HepG2 (cell line): ENCODE results near the gene CALM1. TPM values are rescaled to one million over a fixed set of nuclear protein-coding genes. Genes with fewer than 3 reads are reported as not detected.
A peak's percentile ranks its signal among the peaks of the same experiment; 100 is the strongest.

Source experiments
- ESRRA ChIP-seq: sonication (generic); formaldehyde crosslinking; IDR thresholded peaks from 2 replicates; pipeline ENCODE4 v1.5.1; 2020; ENCODE audit warnings: mild to moderate bottlenecking, low read depth, missing genetic modification reagents
- FOXC1 ChIP-seq: sonication (generic); formaldehyde crosslinking; IDR thresholded peaks from 2 replicates; pipeline ENCODE4 v1.8.0; 2022; ENCODE audit warnings: mild to moderate bottlenecking, missing genetic modification reagents, borderline replicate concordance
- KDM3A ChIP-seq: IDR thresholded peaks from 2 replicates; pipeline ENCODE4 v1.6.1; 2018; ENCODE audit warnings: low read depth, missing compliant biosample characterization
- KLF9 ChIP-seq: IDR thresholded peaks from 2 replicates; pipeline ENCODE4 v1.6.1; 2016; ENCODE audit warnings: low read depth
- MEIS2 ChIP-seq: sonication (generic); formaldehyde crosslinking; IDR thresholded peaks from 2 replicates; pipeline ENCODE4 v1.9.0; 2021; ENCODE audit warnings: mild to moderate bottlenecking, missing genetic modification reagents
- TCF12 ChIP-seq, 2 experiments: fragments of 450-650 bp in 1 of 2; sonication (generic) in 1 of 2; formaldehyde crosslinking in 1 of 2; IDR thresholded peaks; 2 replicates each; pipeline versions ENCODE4 v1.6.1 to v1.8.0; 2017 to 2022; ENCODE audit warnings: antibody characterized with exemption in 1 of 2, mild to moderate bottlenecking in 1 of 2, missing genetic modification reagents in 1 of 2, moderate library complexity in 1 of 2
- TSC22D2 ChIP-seq: sonication (generic); formaldehyde crosslinking; IDR thresholded peaks from 2 replicates; pipeline ENCODE4 v1.5.1; 2020; ENCODE audit warnings: missing genetic modification reagents, mild to moderate bottlenecking, borderline replicate concordance
- ZNF33A ChIP-seq: sonication (generic); formaldehyde crosslinking; IDR thresholded peaks from 2 replicates; pipeline ENCODE4 v1.5.1; 2020; ENCODE audit warnings: missing genetic modification reagents, mild to moderate bottlenecking, moderate library complexity, borderline replicate concordance
- ZNF382 ChIP-seq: sonication (generic); formaldehyde crosslinking; IDR thresholded peaks from 2 replicates; pipeline ENCODE4 v1.5.0; 2020; ENCODE audit warnings: missing genetic modification reagents, mild to moderate bottlenecking, borderline replicate concordance
- ZNF790 ChIP-seq: sonication (generic); formaldehyde crosslinking; IDR thresholded peaks from 2 replicates; pipeline ENCODE4 v1.8.0; 2022; ENCODE audit warnings: missing genetic modification reagents, mild to moderate bottlenecking, borderline replicate concordance
- ZSCAN12 ChIP-seq: sonication (generic); formaldehyde crosslinking; IDR thresholded peaks from 2 replicates; pipeline ENCODE4 v1.9.0; 2021; ENCODE audit warnings: mild to moderate bottlenecking, missing genetic modification reagents
- ZSCAN22 ChIP-seq: sonication (generic); formaldehyde crosslinking; IDR thresholded peaks from 2 replicates; pipeline ENCODE4 v1.4.0; 2020; ENCODE audit warnings: mild to moderate bottlenecking, missing genetic modification reagents
- polyA plus RNA-seq, 8 experiments: library from polyadenylated mRNA; depleted of rRNA in 3 of 8; stranded (reverse) in 7 of 8; unstranded in 1 of 8; fragments of >200 nt; fragmentation: Illumina TruSeq in 4 of 8; extraction: Trizol in 4 of 8; gene quantifications; 2 replicates each; pipeline versions ENCODE4 v1.2.1 to v1.2.3, GENCODE V29; 2011 to 2016; ENCODE audit warnings: low read depth in 4 of 8, missing spikeins in 1 of 8, mixed read lengths in 1 of 8; ENCODE audit not compliant: insufficient read depth in 1 of 8
- total RNA-seq, 5 experiments: library from RNA; depleted of rRNA; stranded (reverse); fragments of >200 nt; fragmentation: Illumina TruSeq; extraction: Trizol; gene quantifications; 2 replicates each; pipeline ENCODE4 v1.2.3, GENCODE V29; 2016; ENCODE audit warnings: low read depth in 1 of 5
- TF ChIP-seq, protein P1 (sequence below): sonication (generic); formaldehyde crosslinking; IDR thresholded peaks from 2 replicates; pipeline ENCODE4 v1.4.0; 2020; ENCODE audit warnings: missing genetic modification reagents
- TF ChIP-seq, protein P2 (sequence below): sonication (generic); formaldehyde crosslinking; IDR thresholded peaks from 2 replicates; pipeline ENCODE4 v1.4.0; 2020; ENCODE audit warnings: low read depth, mild to moderate bottlenecking, missing genetic modification reagents
- TF ChIP-seq, protein P3 (sequence below): IDR thresholded peaks from 2 replicates; pipeline ENCODE4 v1.6.1; 2016; ENCODE audit warnings: mild to moderate bottlenecking
- TF ChIP-seq, protein P4 (sequence below): sonication (generic); formaldehyde crosslinking; IDR thresholded peaks from 2 replicates; pipeline ENCODE4 v1.5.0; 2020; ENCODE audit warnings: mild to moderate bottlenecking, missing genetic modification reagents
- TF ChIP-seq, protein P5 (sequence below), 2 experiments: IDR thresholded peaks; 2 replicates each; pipeline ENCODE4 v1.6.1; 2011 to 2012; ENCODE audit warnings: low read length in 2 of 2, borderline replicate concordance in 1 of 2, low read depth in 1 of 2, mild to moderate bottlenecking in 1 of 2, moderate library complexity in 1 of 2

The CALM1 gene
- total and polyA plus RNA-seq, 2 of the 13 experiments (the other 11 are each of a cell fraction or from before 2014, with no cell fraction given) = 110 to 238 TPM

DNA sequence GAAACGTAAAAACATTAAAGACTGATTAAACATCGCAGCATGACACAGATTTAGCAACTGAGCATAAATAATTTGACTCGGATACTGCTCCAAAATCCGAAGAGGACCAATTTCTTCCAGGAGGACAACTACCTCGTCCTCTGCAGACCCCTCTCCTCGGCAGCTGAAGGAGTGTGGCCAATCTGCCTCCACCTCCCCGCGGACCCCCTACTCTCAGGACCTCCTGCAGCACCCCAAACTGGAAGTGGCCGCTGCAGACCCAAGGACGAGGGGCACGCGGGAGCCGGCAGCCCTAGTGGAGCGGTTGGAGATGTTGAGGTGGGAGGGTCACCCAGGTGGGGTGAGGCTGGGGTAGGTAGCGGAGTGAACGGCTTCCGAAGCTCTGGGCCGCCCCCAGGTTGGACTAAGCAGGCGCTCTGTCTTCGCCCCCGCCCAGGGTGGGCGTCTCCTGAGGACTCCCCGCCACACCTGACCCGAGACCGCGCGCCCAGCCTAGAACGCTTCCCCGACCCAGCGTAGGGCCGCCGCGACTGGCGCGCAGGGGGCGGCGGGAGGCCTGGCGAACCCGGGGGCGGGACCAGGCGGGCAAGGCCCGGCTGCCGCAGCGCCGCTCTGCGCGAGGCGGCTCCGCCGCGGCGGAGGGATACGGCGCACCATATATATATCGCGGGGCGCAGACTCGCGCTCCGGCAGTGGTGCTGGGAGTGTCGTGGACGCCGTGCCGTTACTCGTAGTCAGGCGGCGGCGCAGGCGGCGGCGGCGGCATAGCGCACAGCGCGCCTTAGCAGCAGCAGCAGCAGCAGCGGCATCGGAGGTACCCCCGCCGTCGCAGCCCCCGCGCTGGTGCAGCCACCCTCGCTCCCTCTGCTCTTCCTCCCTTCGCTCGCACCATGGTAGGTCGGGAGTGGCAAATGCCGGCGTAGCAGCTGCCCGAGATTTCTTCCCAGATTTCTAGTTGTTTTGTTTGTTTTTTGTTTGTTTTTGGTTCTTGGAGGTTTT is at the start of gene CALM1 (continued):
- TF ChIP-seq, protein P1, sequence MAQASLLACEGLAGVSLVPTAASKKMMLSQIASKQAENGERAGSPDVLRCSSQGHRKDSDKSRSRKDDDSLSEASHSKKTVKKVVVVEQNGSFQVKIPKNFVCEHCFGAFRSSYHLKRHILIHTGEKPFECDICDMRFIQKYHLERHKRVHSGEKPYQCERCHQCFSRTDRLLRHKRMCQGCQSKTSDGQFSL (CRISPR knock-in tag) = peak; percentile 74; the same call in 1 of the 2 replicates
- TF ChIP-seq TSC22D2 (CRISPR knock-in tag) (peak; percentile 80; the same call in 1 of the 2 replicates), TCF12 (IDR thresholded peaks at IDR 0.05) (no peak), TCF12 (CRISPR knock-in tag; IDR thresholded peaks at IDR 0.05) (peak; percentile 82), ZNF382 (no peak), ZNF33A (CRISPR knock-in tag) (no peak), MEIS2 (peak; percentile 96), ZSCAN12 (CRISPR knock-in tag) (peak; percentile 83; the same call in 1 of the 2 replicates), KLF9 (CRISPR knock-in tag) (no peak), FOXC1 (CRISPR knock-in tag) (peak; percentile 76; the same call in 1 of the 2 replicates), KDM3A (CRISPR knock-in tag) (peak; percentile 92), ZNF790 (peak; percentile 82; the same call in 1 of the 2 replicates), ESRRA (CRISPR knock-in tag) (peak; percentile 70), ZSCAN22 (CRISPR knock-in tag) (no peak)
- TF ChIP-seq, protein P2, sequence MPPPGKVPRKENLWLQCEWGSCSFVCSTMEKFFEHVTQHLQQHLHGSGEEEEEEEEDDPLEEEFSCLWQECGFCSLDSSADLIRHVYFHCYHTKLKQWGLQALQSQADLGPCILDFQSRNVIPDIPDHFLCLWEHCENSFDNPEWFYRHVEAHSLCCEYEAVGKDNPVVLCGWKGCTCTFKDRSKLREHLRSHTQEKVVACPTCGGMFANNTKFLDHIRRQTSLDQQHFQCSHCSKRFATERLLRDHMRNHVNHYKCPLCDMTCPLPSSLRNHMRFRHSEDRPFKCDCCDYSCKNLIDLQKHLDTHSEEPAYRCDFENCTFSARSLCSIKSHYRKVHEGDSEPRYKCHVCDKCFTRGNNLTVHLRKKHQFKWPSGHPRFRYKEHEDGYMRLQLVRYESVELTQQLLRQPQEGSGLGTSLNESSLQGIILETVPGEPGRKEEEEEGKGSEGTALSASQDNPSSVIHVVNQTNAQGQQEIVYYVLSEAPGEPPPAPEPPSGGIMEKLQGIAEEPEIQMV (CRISPR knock-in tag) = no peak
- TF ChIP-seq, protein P3, sequence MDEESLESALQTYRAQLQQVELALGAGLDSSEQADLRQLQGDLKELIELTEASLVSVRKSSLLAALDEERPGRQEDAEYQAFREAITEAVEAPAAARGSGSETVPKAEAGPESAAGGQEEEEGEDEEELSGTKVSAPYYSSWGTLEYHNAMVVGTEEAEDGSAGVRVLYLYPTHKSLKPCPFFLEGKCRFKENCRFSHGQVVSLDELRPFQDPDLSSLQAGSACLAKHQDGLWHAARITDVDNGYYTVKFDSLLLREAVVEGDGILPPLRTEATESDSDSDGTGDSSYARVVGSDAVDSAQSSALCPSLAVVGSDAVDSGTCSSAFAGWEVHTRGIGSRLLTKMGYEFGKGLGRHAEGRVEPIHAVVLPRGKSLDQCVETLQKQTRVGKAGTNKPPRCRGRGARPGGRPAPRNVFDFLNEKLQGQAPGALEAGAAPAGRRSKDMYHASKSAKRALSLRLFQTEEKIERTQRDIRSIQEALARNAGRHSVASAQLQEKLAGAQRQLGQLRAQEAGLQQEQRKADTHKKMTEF (CRISPR knock-in tag) = peak; percentile 92; the same call in 1 of the 2 replicates
- TF ChIP-seq, protein P4, sequence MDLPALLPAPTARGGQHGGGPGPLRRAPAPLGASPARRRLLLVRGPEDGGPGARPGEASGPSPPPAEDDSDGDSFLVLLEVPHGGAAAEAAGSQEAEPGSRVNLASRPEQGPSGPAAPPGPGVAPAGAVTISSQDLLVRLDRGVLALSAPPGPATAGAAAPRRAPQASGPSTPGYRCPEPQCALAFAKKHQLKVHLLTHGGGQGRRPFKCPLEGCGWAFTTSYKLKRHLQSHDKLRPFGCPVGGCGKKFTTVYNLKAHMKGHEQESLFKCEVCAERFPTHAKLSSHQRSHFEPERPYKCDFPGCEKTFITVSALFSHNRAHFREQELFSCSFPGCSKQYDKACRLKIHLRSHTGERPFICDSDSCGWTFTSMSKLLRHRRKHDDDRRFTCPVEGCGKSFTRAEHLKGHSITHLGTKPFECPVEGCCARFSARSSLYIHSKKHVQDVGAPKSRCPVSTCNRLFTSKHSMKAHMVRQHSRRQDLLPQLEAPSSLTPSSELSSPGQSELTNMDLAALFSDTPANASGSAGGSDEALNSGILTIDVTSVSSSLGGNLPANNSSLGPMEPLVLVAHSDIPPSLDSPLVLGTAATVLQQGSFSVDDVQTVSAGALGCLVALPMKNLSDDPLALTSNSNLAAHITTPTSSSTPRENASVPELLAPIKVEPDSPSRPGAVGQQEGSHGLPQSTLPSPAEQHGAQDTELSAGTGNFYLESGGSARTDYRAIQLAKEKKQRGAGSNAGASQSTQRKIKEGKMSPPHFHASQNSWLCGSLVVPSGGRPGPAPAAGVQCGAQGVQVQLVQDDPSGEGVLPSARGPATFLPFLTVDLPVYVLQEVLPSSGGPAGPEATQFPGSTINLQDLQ (CRISPR knock-in tag) = peak; percentile 88; the same call in 1 of the 2 replicates
- TF ChIP-seq, protein P5, sequence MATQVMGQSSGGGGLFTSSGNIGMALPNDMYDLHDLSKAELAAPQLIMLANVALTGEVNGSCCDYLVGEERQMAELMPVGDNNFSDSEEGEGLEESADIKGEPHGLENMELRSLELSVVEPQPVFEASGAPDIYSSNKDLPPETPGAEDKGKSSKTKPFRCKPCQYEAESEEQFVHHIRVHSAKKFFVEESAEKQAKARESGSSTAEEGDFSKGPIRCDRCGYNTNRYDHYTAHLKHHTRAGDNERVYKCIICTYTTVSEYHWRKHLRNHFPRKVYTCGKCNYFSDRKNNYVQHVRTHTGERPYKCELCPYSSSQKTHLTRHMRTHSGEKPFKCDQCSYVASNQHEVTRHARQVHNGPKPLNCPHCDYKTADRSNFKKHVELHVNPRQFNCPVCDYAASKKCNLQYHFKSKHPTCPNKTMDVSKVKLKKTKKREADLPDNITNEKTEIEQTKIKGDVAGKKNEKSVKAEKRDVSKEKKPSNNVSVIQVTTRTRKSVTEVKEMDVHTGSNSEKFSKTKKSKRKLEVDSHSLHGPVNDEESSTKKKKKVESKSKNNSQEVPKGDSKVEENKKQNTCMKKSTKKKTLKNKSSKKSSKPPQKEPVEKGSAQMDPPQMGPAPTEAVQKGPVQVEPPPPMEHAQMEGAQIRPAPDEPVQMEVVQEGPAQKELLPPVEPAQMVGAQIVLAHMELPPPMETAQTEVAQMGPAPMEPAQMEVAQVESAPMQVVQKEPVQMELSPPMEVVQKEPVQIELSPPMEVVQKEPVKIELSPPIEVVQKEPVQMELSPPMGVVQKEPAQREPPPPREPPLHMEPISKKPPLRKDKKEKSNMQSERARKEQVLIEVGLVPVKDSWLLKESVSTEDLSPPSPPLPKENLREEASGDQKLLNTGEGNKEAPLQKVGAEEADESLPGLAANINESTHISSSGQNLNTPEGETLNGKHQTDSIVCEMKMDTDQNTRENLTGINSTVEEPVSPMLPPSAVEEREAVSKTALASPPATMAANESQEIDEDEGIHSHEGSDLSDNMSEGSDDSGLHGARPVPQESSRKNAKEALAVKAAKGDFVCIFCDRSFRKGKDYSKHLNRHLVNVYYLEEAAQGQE (IDR thresholded peaks at IDR 0.05; ENCODE audit: borderline replicate concordance in 1 of 2, low read depth in 1 of 2, low read length in 2 of 2) = peak in 1 of 2 experiments; percentile 81; a peak in 2 of 4 replicates
